Astrocyte (in vitro differentiated cells and primary cell): ENCODE results near the gene ARAP1. TPM values are rescaled to one million over a fixed set of nuclear protein-coding genes. Genes with fewer than 3 reads are reported as not detected.

Source experiments
- DNase-seq: peaks from one replicate; pipeline ENCODE4 v3.0.0-alpha.2; 2010; ENCODE audit warnings: low read depth
- FAIRE-seq: peaks from 2 replicates; lab custom pipeline; 2011; peaks lifted over from hg19 to GRCh38; lab: Jason Lieb, UNC
- H2AFZ ChIP-seq: 2 replicates; pipeline ENCODE4 v1.6.0; 2012; ENCODE audit warnings: low read depth, low read length, inconsistent platforms
- H3K27ac ChIP-seq: 2 replicates; pipeline ENCODE4 v1.5.1; 2011; ENCODE audit warnings: low read depth, low read length, inconsistent platforms
- H3K27me3 ChIP-seq: 2 replicates; pipeline ENCODE4 v1.6.0; 2011; ENCODE audit warnings: low read length, inconsistent platforms; ENCODE audit not compliant: insufficient read depth
- H3K36me3 ChIP-seq: 2 replicates; pipeline ENCODE4 v1.5.1; 2011; ENCODE audit warnings: low read length, inconsistent platforms; ENCODE audit not compliant: insufficient read depth
- H3K4me1 ChIP-seq: 2 replicates; pipeline ENCODE4 v1.5.1; 2011; ENCODE audit warnings: low read length, inconsistent platforms; ENCODE audit not compliant: insufficient read depth
- H3K4me2 ChIP-seq: 2 replicates; pipeline ENCODE4 v1.6.0; 2012; ENCODE audit warnings: low read length, inconsistent platforms
- H3K4me3 ChIP-seq: 2 replicates; pipeline ENCODE4 v1.5.1; 2011; ENCODE audit warnings: low read depth, mild to moderate bottlenecking, low read length, inconsistent platforms; ENCODE audit not compliant: insufficient read depth
- H3K79me2 ChIP-seq: 2 replicates; pipeline ENCODE4 v1.6.0; 2012; ENCODE audit warnings: mild to moderate bottlenecking, low read length, inconsistent platforms; ENCODE audit not compliant: insufficient read depth
- H3K9ac ChIP-seq: 2 replicates; pipeline ENCODE4 v1.6.0; 2012; ENCODE audit warnings: mild to moderate bottlenecking, low read length, inconsistent platforms
- H3K9me3 ChIP-seq: 2 replicates; pipeline ENCODE4 v1.5.1; 2012; ENCODE audit warnings: low read depth, mild to moderate bottlenecking, low read length, inconsistent platforms; ENCODE audit not compliant: insufficient read depth
- H4K20me1 ChIP-seq: 2 replicates; pipeline ENCODE4 v1.6.0; 2012; ENCODE audit warnings: low read length, inconsistent platforms; ENCODE audit not compliant: insufficient read depth
- H3K27ac Mint-ChIP-seq: one replicate; pipeline ENCODE4 v1.8.0; 2021; ENCODE audit warnings: mild to moderate bottlenecking, mixed read lengths; ENCODE audit not compliant: unreplicated experiment
- H3K27me3 Mint-ChIP-seq: one replicate; pipeline ENCODE4 v1.8.0; 2021; ENCODE audit warnings: low read depth, mixed read lengths; ENCODE audit not compliant: unreplicated experiment
- H3K36me3 Mint-ChIP-seq: one replicate; pipeline ENCODE4 v1.8.0; 2021; ENCODE audit warnings: low read depth, mixed read lengths; ENCODE audit not compliant: unreplicated experiment
- H3K4me1 Mint-ChIP-seq: one replicate; pipeline ENCODE4 v1.8.0; 2021; ENCODE audit warnings: low read depth, mixed read lengths; ENCODE audit not compliant: unreplicated experiment
- H3K4me3 Mint-ChIP-seq: one replicate; pipeline ENCODE4 v1.8.0; 2021; ENCODE audit warnings: mild to moderate bottlenecking, moderate library complexity, mixed read lengths; ENCODE audit not compliant: unreplicated experiment
- H3K9me3 Mint-ChIP-seq: one replicate; pipeline ENCODE4 v1.8.0; 2021; ENCODE audit warnings: mild to moderate bottlenecking, mixed read lengths; ENCODE audit not compliant: unreplicated experiment
- CTCF ChIP-seq: IDR thresholded peaks from 2 replicates; pipeline ENCODE4 v1.5.1; 2011; ENCODE audit warnings: low read depth, mild to moderate bottlenecking, inconsistent platforms, low read length, moderate library complexity; ENCODE audit not compliant: insufficient read depth
- EZH2 ChIP-seq: IDR thresholded peaks from 2 replicates; pipeline ENCODE4 v1.6.1; 2012; ENCODE audit warnings: mild to moderate bottlenecking, low read length, inconsistent platforms; ENCODE audit not compliant: insufficient read depth
- total RNA-seq: library from RNA; stranded (reverse); gene quantifications from 2 replicates; pipeline ENCODE4 v1.2.1, GENCODE V29; 2021

The ARAP1 gene
- total RNA-seq, 1 donor from 2014 or later, result 31.9 TPM

GRCh38 chr11:72648384-72649136, 103.6 kb downstream of the ARAP1 start:
- H3K4me1 ChIP-seq, result no peaks in the 10 kb centered on the region
- no peak overlapping the region for H3K4me3 Mint-ChIP-seq
- FAIRE-seq (no peak), DNase-seq (no peak)
- no peaks in the 10 kb centered on the region for H3K9me3 ChIP-seq
- no peaks in the 10 kb centered on the region for H3K9me3 Mint-ChIP-seq
- TF ChIP-seq EZH2, result no peak
- no peak for TF ChIP-seq CTCF
- H3K27ac ChIP-seq, result no peak overlapping the region
- no peaks in the 10 kb centered on the region for H3K36me3 ChIP-seq
- H3K79me2 ChIP-seq, result no peaks in the 10 kb centered on the region
- H3K4me3 ChIP-seq, result no peak overlapping the region
- peaks cover 2% of the 10 kb centered on the region for H3K4me1 Mint-ChIP-seq
- H3K27me3 ChIP-seq, result no peaks in the 10 kb centered on the region
- H3K27me3 Mint-ChIP-seq, result peaks cover 62% of the 10 kb centered on the region
- no peak overlapping the region for H3K9ac ChIP-seq
- H3K27ac Mint-ChIP-seq, result no peak overlapping the region
- H2AFZ ChIP-seq, result no peak overlapping the region
- H4K20me1 ChIP-seq, result no peaks in the 10 kb centered on the region
- no peaks in the 10 kb centered on the region for H3K36me3 Mint-ChIP-seq
- no peak overlapping the region for H3K4me2 ChIP-seq

DNA sequence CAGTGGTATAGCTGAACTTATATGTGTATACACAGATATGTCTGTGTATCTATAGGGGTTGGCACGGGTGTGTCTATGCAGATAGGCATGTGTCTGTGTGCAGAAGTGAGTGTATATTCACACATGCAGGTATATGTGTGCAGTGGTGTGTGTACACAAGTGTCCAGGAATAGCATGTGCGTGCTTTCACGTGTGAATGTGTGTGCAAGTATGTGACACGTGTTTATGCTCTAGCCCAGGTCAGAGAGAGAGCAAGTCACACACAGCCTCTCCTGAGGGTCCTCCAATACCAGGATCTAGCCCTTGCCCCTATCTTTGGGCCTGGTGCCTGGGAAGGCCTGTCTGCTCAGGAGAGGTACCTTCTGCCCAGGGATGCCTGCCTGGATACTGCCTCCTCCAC, 104.3 kb downstream of the ARAP1 start:
- Histone ChIP-seq H3K9ac (no peak overlapping the region), H3K4me3 (no peak overlapping the region), H3K9me3 (no peaks in the 10 kb centered on the region), H3K36me3 (no peaks in the 10 kb centered on the region), H3K79me2 (no peaks in the 10 kb centered on the region), H3K27ac (no peak overlapping the region), H3K27me3 (no peaks in the 10 kb centered on the region), H3K4me1 (peaks cover 3% of the 10 kb centered on the region), H2AFZ (no peak overlapping the region), H3K4me2 (no peak overlapping the region), H4K20me1 (no peaks in the 10 kb centered on the region)
- FAIRE-seq (no peak), DNase-seq (no peak)
- H3K4me3 Mint-ChIP-seq, result no peak overlapping the region
- no peak overlapping the region for H3K27ac Mint-ChIP-seq
- H3K27me3 Mint-ChIP-seq, result peaks cover 56% of the 10 kb centered on the region
- no peaks in the 10 kb centered on the region for H3K36me3 Mint-ChIP-seq
- peaks cover 2% of the 10 kb centered on the region for H3K4me1 Mint-ChIP-seq
- no peak for TF ChIP-seq CTCF
- TF ChIP-seq EZH2, result no peak
- H3K9me3 Mint-ChIP-seq, result no peaks in the 10 kb centered on the region

GRCh38 chr11:72646472-72646871, 105.7 kb downstream of the ARAP1 start:
- Histone ChIP-seq H3K36me3 (no peaks in the 10 kb centered on the region), H3K9ac (no peak overlapping the region), H3K4me2 (no peak overlapping the region), H3K79me2 (no peaks in the 10 kb centered on the region), H3K9me3 (no peaks in the 10 kb centered on the region), H4K20me1 (peaks cover 4% of the 10 kb centered on the region), H2AFZ (no peak overlapping the region), H3K4me1 (peaks cover 3% of the 10 kb centered on the region), H3K27me3 (peaks cover 5% of the 10 kb centered on the region), H3K4me3 (no peak overlapping the region), H3K27ac (no peak overlapping the region)
- H3K36me3 Mint-ChIP-seq, result no peaks in the 10 kb centered on the region
- FAIRE-seq (no peak), DNase-seq (no peak)
- peaks cover 2% of the 10 kb centered on the region for H3K4me1 Mint-ChIP-seq
- no peak overlapping the region for H3K27ac Mint-ChIP-seq
- TF ChIP-seq CTCF (no peak), EZH2 (no peak)
- H3K9me3 Mint-ChIP-seq, result no peaks in the 10 kb centered on the region
- peak overlapping the region; percentile 48 for H3K4me3 Mint-ChIP-seq
- peaks cover 42% of the 10 kb centered on the region for H3K27me3 Mint-ChIP-seq
